IPS-18c (cell line): Measurements from ENCODE around the gene BBS9.
"Not testable (repeated sequence)": the region's sequence is repeated elsewhere in the genome, so short reads cannot be mapped to it uniquely, and the experiment has no call there.

ENCODE experiments used
- H3K4me3 ChIP-seq: 2 replicates; pipeline ENCODE4 v1.7.0; 2013; ENCODE audit warnings: low read depth, mild to moderate bottlenecking, low read length, moderate library complexity; ENCODE audit not compliant: insufficient read depth
- H3K9me3 ChIP-seq: one replicate; pipeline ENCODE4 v1.6.1; 2013; ENCODE audit warnings: mild to moderate bottlenecking, low read length, moderate library complexity; ENCODE audit not compliant: control insufficient read depth, insufficient read depth

The BBS9 gene

DNA sequence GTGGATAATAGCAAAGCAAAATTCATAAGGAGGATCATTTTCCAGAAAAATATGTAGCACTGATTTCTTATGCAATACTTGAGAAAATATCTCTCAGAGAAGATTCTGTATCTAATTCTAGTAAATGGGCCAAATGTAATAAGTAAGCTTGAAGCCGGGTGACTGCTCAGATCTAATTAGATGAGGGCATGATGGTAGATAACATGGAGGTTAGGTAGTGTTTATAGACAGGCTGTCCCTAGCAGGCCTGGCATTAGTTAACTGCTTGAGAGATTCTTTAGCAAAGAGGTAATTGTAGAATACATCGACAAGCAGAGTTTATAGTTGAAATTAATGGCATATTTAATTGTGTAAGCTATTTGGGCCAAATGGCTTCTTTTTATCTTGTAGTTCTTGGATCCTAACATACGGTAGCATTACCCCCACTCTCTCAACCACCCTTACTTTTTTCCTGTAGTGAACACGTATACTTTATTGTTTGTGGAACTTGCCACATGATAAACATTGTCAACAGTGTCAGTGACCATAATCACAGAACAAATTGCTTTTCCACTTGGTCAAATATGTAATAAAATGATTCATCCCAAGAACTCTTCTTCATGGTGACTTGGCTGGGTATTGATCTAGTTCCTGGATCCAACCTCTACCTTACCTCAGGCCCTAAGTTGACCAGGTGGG, 343.1 kb downstream of the BBS9 start:
- no peaks in the 10 kb centered on the region for H3K9me3 ChIP-seq
- no peak overlapping the region for H3K4me3 ChIP-seq

DNA sequence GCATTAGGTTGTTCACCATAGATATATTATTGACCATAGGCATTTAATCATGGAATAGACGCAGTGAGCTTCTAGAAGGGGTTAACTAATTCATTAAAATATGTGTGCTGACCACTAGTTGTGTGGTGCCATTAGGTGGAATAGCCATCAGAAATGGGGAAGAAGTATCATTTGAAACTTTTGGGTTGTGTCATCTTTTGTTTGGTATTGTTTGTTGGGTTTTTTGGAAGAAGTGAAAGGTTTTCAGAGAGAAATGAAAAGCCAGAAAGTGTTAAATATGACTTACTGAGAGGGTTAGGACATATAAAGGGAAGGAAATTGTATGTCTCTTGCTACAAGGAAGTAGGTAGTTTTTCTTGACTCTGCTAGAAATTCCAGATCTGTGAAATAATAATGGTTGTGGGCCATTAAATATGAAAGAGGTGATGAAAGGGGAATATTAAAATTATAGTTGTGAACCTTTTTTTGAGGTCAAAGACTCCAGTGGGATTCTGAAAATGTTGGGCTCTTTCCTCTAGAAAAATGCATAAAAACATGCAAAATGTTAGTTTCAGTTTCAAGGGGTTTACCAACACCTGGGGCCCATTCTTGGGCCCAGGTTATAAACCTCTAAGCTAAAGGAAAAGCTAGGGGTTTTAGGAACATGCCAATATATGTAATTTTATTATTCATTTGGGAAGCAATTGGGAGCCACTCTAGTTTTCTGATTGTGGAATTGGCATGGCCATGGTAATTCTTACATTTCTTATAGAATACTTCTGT, 348.5 kb downstream of the BBS9 start:
- no peak overlapping the region for H3K4me3 ChIP-seq
- no peaks in the 10 kb centered on the region for H3K9me3 ChIP-seq

DNA sequence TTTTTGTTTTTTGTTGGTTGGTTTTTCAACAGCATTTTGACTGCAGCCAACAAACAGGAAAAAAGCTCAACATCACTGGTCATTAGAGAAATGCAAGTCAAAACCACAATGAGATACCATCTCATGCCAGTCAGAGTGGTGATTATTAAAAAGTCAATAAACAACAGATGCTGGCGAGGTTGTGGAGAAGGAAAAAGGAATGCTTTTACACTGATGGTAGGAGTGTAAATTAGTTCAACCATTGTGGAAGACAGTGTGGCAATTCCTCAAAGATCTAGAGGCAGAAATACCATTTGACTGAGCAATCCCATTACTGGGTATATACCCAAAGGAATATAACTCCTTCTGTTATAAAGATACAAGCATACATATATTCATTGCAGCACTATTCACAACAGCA, 355.1 kb downstream of the BBS9 start:
- H3K4me3 ChIP-seq, H3K9me3 ChIP-seq: not testable (repeated sequence)

DNA sequence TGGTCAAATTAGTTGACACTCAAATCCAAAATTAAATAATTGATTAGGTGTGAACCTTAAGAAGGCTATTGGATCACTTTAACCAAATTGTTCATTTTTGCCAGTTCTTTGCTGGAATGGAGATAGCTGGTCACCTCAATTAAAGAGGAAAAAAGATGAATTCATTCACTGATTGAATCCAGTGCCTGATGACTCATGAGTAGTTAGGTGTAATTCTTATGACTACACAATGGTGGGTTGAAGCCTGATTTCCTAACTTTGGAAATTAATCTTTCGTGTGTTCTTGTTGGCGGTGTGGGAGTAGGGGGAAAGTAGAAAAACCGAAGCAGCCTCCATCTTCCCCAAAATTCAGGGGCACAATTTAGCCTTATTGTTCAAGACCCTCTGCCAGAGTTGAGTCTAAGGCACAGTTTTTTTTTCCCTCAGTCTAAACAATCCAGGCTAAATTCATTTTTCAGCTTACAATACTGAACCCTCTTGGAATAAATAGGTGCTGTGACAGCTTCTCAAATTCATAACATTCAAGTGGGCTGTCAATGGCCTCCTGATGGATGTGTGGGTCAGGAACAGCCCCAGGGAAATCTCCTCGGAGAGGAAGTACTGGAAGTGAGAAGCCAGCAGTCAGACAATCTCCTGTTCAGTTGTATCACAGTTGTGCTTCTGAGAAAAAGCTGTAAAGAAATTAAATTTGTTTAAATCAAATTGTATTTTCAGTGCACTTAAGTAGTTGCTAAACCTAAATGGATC, 356.6 kb downstream of the BBS9 start:
- Histone ChIP-seq H3K9me3 (no peaks in the 10 kb centered on the region), H3K4me3 (no peak overlapping the region)

DNA sequence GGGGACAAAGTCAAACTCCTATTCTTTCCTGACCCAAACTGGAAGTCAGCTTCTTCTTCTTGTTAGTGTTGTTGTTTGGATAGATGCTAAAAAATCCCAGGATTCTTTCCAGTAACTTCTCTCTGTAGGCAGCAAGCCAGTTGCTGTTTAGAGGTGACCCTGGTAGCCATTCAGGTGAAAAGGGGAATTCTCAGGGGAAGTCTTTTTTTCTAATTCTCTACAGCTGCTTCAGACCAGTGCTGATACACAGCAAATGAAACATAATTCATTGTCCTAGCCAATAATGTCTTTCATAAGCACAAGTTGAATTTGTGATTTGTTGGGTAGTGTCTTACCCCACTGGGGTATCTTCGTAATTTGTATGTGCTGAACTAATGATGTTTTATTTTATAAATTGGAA, 357.3 kb downstream of the BBS9 start:
- no peaks in the 10 kb centered on the region for H3K9me3 ChIP-seq
- H3K4me3 ChIP-seq, result no peak overlapping the region

DNA sequence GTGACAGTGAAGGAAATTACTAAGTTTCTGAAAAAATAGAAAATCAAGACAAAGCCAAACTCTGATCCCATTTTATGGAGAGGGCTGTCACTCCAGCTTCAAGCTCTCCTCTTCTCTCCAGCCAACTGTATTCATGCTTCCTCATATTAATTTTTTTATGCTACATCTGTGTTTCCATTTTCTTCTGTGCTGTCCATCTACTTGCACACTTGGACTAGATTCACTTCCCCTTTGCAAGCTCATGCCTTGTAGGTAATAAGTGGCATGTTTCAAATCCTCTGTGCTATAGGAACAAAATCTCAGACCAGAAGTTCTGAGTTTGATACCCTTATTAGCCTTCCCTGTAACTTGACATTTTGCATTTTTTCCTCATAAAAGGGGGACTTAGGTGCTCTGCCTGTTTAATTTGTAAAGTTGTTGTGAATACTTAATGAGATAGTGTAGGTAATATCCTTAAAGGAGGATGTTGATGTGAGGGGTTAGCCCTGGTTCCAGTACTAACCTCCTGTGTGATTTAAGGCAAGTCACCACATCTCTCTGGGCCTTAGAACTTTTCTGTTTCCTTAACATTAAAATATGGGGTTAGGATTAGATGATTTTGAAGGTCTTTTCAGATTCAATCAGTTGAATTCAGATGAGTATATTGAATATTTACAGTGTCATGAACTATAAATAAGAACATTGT, 358.8 kb downstream of the BBS9 start:
- Histone ChIP-seq H3K9me3 (no peaks in the 10 kb centered on the region), H3K4me3 (no peak overlapping the region)

DNA sequence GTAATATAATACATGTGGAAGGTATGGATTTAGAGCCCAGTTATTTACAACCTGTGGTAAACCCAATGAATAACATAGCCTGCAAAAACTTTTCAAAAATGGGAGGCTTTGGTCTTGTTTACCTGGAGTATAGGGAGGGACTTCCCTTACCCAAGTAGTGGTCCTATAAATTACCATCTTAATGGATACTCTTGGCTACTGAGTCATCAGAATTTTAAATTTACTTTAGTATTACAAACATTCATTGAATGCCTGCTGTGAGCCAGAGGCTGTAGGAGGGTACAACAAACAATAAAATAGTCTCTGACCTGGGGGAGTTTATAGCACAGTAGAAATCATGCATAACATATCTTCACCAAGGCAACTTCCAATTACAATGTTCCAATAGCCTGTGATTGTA, 365.1 kb downstream of the BBS9 start:
- Histone ChIP-seq H3K9me3 (no peaks in the 10 kb centered on the region), H3K4me3 (no peak overlapping the region)

DNA sequence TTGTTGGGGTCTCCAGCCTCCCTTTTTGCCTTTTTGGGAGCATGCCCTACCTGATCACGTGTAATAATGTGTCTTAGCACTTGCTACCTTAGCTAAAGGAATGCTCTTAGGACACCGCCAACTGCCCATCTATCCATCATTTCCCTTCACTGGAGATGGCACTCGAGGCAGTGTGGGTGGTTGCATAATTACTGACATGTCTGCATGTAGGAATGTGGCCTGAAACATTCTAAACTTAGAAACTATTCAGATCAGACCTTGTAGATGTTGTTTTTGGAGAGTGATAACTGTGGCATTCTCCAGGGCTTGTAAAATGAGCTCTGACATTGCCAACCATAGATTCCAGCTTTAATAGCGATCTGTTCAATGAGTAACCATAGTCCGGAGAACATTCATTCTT, 365.8 kb downstream of the BBS9 start:
- H3K9me3 ChIP-seq, result no peaks in the 10 kb centered on the region
- H3K4me3 ChIP-seq, result no peak overlapping the region

DNA sequence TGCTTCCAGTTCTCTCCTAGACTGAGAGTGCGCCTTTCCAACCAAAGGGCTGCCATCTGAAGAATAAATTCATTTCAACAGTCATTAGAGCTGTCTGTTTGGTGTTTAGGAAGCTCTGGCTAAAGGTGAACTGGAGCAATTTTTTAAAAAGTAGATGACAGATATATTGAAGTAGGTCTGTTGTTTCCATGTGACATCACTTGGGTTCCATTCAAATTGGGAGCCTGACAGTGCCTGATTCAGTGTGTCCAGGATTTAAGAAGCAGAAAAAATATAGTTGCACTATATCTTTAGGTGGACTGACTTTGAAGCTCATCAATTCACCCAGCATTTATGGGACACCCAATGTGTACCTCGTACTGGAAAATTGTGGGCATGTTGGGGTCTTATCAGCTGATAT, 367.7 kb downstream of the BBS9 start:
- Histone ChIP-seq H3K9me3 (no peaks in the 10 kb centered on the region), H3K4me3 (no peak overlapping the region)

DNA sequence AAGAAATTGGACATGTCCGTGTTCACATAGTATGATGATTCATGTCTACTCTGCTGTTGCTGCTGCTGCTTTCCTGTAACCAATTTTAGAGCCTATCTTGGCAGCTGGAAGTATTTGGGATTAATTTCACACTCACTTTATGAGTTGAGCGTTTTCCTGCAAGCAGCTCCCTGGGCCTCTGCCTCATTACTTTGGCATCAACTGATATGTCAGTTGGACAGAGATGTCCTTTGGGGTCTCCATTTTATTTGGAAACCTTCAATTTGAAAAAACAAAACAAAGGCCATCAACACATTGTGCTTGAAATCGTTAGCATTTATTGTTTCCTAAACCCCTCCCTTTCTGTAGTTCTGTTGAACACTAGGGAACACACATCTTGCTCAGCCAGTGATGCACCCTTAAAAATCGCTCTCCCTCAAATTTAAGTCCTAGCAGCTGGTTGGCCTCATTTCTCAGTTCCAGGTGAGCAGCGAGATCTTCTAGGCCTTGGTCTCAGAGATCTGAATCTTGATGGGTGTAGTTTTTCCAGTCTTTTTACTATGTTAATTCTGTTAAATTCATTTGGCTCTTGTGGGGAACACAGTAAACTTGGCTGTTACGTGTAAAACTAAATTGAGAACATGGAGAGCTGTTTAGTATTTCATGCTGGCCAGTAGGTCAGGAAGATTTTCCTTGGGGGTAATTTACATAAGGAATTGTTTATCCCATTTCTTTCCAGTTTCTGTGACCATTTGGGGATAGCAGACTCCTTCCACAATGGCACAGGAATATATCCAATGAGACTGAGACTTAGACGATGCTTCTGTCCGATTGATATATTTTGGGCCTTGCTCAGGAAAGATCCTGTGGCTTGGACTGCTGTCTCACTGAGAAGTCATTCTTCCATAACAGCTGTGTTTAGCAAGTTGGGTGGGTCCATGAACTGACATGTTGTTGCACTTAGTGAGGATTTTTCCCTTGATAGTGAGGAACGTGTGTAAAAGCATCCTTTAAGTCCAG, 371.6 kb downstream of the BBS9 start:
- no peaks in the 10 kb centered on the region for H3K9me3 ChIP-seq
- no peak overlapping the region for H3K4me3 ChIP-seq

DNA sequence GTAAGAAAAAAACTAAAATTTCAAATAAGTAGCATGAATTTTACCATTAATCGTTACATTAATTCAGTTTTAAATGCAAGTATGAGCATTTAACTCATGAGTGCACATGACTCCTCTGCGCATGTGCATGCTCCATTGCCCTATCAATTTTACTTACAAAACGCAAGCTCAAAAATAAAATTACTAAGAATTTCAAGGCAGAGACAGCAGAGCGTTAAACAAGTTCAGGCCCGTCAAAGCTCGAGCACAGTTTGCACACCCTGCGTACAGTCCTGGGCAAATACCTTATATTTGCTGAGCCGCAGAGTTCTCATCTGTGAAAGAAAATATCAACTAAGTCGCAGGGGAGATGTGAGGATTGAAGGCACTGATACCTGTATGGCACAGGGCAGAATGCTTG, 373.6 kb downstream of the BBS9 start:
- Histone ChIP-seq H3K4me3 (no peak overlapping the region), H3K9me3 (no peaks in the 10 kb centered on the region)

DNA sequence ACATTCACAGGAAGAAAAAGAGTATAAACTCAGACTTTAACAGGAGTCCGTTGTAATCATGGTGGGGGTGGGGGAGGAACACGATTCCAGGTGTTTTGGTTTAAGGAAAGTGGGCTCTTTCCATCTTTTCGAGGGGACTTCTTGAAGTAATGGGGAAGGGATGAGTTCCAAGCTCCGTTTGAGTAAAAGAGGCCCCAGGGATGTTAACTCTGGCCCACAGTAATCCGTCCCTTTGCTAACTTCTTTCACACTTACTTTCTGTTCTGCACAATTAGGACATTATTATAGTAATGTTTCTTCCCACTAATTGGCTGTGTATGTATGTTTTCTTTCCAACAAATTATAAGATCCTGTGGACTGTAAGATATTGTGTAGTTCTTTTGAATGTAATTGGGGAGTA, 374.4 kb downstream of the BBS9 start:
- H3K4me3 ChIP-seq, result no peak overlapping the region
- no peaks in the 10 kb centered on the region for H3K9me3 ChIP-seq

DNA sequence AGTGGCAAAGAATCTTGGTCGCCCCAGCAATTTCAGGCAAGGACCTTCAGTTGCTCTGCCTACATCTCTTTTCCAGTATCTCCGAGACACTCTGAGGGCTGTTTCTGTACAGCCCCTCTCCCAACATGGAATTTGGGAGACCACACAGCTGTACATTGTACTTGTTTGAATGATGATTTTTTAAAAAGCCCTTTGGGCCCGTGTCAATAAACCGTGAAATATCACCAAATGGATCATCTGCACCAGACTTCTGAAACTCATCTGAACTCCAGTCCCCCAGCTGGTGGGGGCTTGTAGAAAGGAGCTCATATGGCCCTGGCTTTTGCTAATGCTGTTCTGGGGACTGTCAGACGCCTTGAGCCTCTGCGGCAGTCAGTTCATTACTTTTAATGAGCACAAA, 374.9 kb downstream of the BBS9 start:
- H3K9me3 ChIP-seq, result no peaks in the 10 kb centered on the region
- no peak overlapping the region for H3K4me3 ChIP-seq

DNA sequence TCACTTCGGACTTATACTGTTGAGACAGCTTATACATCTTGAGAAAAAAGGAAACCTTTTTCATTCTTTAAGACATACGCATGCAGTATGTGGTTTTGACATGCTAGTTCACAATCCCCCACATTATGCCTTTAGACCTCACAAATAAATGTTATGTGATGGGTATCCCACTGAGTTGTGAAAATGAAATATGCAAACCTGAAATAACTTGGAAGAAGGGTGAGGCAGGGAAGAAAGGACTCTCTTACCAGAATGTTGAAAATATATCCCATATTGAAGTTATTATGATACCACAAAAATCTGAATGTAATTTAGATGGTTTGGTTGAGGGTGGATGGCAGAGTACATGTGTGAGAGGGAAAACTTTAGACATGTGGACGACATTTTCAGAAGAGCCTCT, 379.8 kb downstream of the BBS9 start:
- no peak overlapping the region for H3K4me3 ChIP-seq

DNA sequence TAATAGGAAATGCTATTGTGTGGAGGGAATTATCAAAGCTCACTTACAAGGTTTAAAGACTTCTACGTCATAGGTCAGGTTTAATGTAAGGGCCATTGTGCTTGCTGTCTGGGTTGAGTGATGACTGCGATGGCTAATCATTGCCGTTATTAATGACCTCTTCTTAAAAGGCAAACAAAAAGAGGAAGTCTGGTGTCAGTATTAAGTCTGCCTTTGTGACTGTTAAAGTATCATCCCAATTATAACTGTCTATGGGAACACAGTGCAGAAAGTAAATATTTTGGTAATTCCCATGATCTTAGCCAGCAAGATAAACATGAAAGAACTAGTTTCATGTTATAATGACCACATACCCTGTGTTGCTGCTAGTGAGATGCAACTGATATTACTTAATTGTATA, 382.4 kb downstream of the BBS9 start:
- H3K9me3 ChIP-seq, result no peaks in the 10 kb centered on the region
- no peak overlapping the region for H3K4me3 ChIP-seq

More for the DNA sequence above, 379.8 kb downstream of the BBS9 start:
- no peaks in the 10 kb centered on the region for H3K9me3 ChIP-seq

DNA sequence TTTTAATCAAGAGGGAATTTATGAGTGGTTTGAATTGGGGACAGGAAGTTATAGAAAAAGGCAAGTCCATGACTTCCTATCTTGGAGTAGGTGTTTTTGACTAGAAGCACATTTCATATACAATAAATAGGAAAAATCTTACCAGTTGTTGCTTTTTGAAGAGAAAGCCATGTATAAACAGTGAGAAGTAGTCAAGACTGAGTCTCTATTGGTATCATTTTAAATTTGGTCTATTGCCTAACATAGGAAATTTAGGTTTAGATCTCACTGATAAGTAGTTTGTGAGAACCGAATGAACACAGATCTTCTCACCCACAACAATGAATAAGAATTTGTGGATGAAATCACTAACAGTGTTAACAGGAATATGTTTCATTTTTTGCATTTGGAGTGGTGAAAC, 387.2 kb downstream of the BBS9 start:
- Histone ChIP-seq H3K4me3 (no peak overlapping the region), H3K9me3 (no peaks in the 10 kb centered on the region)

DNA sequence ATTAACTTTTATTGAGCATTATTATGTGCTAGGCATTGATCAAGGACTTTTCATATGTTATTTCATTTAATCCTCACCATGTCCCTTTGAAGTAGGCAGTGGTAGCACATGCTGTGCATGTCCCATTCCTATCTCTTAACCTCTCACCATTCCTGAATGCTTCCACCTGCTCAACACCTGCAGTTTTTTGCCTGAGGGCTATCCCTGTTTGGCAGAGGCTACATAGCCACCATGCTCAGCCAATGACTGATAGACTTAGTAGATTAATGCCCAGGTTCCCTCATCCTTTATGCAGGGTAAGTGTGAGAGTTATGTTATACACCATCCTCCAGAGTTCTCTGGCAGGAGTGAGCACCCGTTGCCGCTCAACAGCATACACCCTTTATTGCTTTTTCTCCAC, 387.8 kb downstream of the BBS9 start:
- Histone ChIP-seq H3K4me3 (no peak overlapping the region), H3K9me3 (no peaks in the 10 kb centered on the region)
